BJ (cell line): Measurements from ENCODE around the gene NDUFB8. TPM values are rescaled to one million over a fixed set of nuclear protein-coding genes. Genes with fewer than 3 reads are reported as not detected.
A peak's percentile ranks its signal among the peaks of the same experiment; 100 is the strongest.
"Not testable (repeated sequence)": the region's sequence is repeated elsewhere in the genome, so short reads cannot be mapped to it uniquely, and the experiment has no call there.

Experiments
- CTCF ChIA-PET: fragments of 350-600 bp; formaldehyde crosslinking; extraction: SDS; loops from one replicate; lab custom pipeline; 2021; ENCODE audit warnings: antibody characterized with exemption, inconsistent platforms; lab: Yijun Ruan, JAX
- POLR2A ChIA-PET: fragments of 300-600 bp; sonication (Branson Sonifier 250); formaldehyde crosslinking; extraction: SDS; loops from one replicate; lab custom pipeline; 2021; ENCODE audit warnings: antibody characterized with exemption; lab: Charles Lee
- DNase-seq: peaks from one replicate; pipeline ENCODE4 v3.0.0-alpha.2; 2011; ENCODE audit warnings: low read depth
- H3K27me3 ChIP-seq: 2 replicates; pipeline ENCODE4 v1.6.0; 2011; ENCODE audit warnings: low read length; ENCODE audit not compliant: control insufficient read depth, insufficient read depth
- H3K36me3 ChIP-seq: 2 replicates; pipeline ENCODE4 v1.5.1; 2011; ENCODE audit warnings: low read length; ENCODE audit not compliant: control insufficient read depth, insufficient read depth
- H3K4me3 ChIP-seq: 2 replicates; pipeline ENCODE4 v1.5.1; 2011; ENCODE audit warnings: low read depth, mild to moderate bottlenecking, control low read depth, low read length
- CTCF ChIP-seq: IDR thresholded peaks from 2 replicates; pipeline ENCODE4 v1.5.1; 2011; ENCODE audit warnings: low read depth, mild to moderate bottlenecking, control low read depth, inconsistent platforms, low read length, moderate library complexity; ENCODE audit not compliant: insufficient read depth
- polyA minus RNA-seq: library from RNA; depleted of rRNA, polyadenylated mRNA; stranded (reverse); fragments of >200 nt; gene quantifications from 2 replicates; pipeline ENCODE4 v1.2.3, GENCODE V29; 2011; rRNA and poly(A)+ RNA removed
- polyA plus RNA-seq: library from polyadenylated mRNA; depleted of rRNA; stranded (reverse); fragments of >200 nt; gene quantifications from 2 replicates; pipeline ENCODE4 v1.2.3, GENCODE V29; 2011; rRNA removed

Gene NDUFB8
- 170 and 197 TPM in 2 replicates for polyA plus RNA-seq
- polyA minus RNA-seq, result 62.7 and 97.2 TPM in 2 replicates

- DNase-seq, result no peak
- no peaks in the 10 kb centered on the region for H3K27me3 ChIP-seq
- H3K36me3 ChIP-seq, result peaks cover 11% of the 10 kb centered on the region
- ChIA-PET POLR2A (no interaction called here), CTCF (interaction anchor here (0.7 to 2.7 kb wide), 4 partner anchors 10 to 349 kb away, joined by 3 to 7 read pairs (median 4); no protein-coding TSS in a partner anchor)
- TF ChIP-seq CTCF, result no peak
- H3K4me3 ChIP-seq, result peak within 1 kb of the TSS; percentile 97
These were observed at the start of gene NDUFB8 for GRCh38 chr10:100529475-100530298. TSS of gene NDUFB8 (minus strand) at chr10:100529871. CDS start at chr10:100529851, 20 bp downstream.

- CTCF ChIA-PET, result no interaction called here
- peaks cover 16% of the 10 kb centered on the region for H3K27me3 ChIP-seq
- DNase-seq, result no peak
- H3K4me3 ChIP-seq, result no peak overlapping the region
- POLR2A ChIA-PET, result no interaction called here
- H3K36me3 ChIP-seq, result no peaks in the 10 kb centered on the region
- no peak for TF ChIP-seq CTCF
These were observed 46.6 kb upstream of the NDUFB8 start for GRCh38 chr10:100576282-100576635.

- H3K4me3 ChIP-seq, result no peak overlapping the region
- no peak for DNase-seq
- H3K36me3 ChIP-seq, result no peaks in the 10 kb centered on the region
- peaks cover 14% of the 10 kb centered on the region for H3K27me3 ChIP-seq
- POLR2A ChIA-PET, result no interaction called here
- CTCF ChIA-PET, result interaction anchor here (0.9 kb wide), 1 partner anchor 22 kb away, joined by 4 read pairs; no protein-coding TSS in a partner anchor
- TF ChIP-seq CTCF, result no peak
These were observed 46.1 kb upstream of the NDUFB8 start for GRCh38 chr10:100575585-100576281.

GRCh38 chr10:100575146-100575545, 45.5 kb upstream of the NDUFB8 start:
- CTCF ChIA-PET, result interaction anchor here (0.9 kb wide), 1 partner anchor 23 kb away, joined by 4 read pairs; no protein-coding TSS in a partner anchor

GRCh38 chr10:100571084-100571856, 41.6 kb upstream of the NDUFB8 start:
- Histone ChIP-seq H3K36me3 (no peaks in the 10 kb centered on the region), H3K4me3 (no peak overlapping the region), H3K27me3 (peaks cover 27% of the 10 kb centered on the region)
- DNase-seq, result no peak
- no peak for TF ChIP-seq CTCF
- CTCF ChIA-PET, result interaction anchor here (0.6 kb wide), 1 partner anchor 105 kb away, joined by 3 read pairs; no protein-coding TSS in a partner anchor
- POLR2A ChIA-PET, result no interaction called here

More at GRCh38 chr10:100575146-100575545, 45.5 kb upstream of the NDUFB8 start:
- DNase-seq, H3K36me3 ChIP-seq, POLR2A ChIA-PET, H3K4me3 ChIP-seq: not testable (repeated sequence)
- H3K27me3 ChIP-seq, result peaks cover 17% of the 10 kb centered on the region
